ENCODE data around the gene POMT2. TPM values are rescaled to one million over a fixed set of nuclear protein-coding genes. Genes with fewer than 3 reads are reported as not detected.
"Not testable (repeated sequence)": the region's sequence is repeated elsewhere in the genome, so short reads cannot be mapped to it uniquely, and the experiment has no call there.

Gene POMT2
- total RNA-seq, 2 donors from 2014 or later: 9.7 to 11.5 TPM

GRCh38 chr14:77343662-77344061 is 23.0 kb upstream of the POMT2 start:
- H3K4me1 ChIP-seq: no peaks in the 10 kb centered on the region
- no peak for DNase-seq (ENCODE audit: low spot score)
- no peak overlapping the region for H3K4me3 ChIP-seq
- no peaks in the 10 kb centered on the region for H3K27me3 ChIP-seq
- H3K27ac ChIP-seq: no peak overlapping the region
- TF ChIP-seq, protein P1, sequence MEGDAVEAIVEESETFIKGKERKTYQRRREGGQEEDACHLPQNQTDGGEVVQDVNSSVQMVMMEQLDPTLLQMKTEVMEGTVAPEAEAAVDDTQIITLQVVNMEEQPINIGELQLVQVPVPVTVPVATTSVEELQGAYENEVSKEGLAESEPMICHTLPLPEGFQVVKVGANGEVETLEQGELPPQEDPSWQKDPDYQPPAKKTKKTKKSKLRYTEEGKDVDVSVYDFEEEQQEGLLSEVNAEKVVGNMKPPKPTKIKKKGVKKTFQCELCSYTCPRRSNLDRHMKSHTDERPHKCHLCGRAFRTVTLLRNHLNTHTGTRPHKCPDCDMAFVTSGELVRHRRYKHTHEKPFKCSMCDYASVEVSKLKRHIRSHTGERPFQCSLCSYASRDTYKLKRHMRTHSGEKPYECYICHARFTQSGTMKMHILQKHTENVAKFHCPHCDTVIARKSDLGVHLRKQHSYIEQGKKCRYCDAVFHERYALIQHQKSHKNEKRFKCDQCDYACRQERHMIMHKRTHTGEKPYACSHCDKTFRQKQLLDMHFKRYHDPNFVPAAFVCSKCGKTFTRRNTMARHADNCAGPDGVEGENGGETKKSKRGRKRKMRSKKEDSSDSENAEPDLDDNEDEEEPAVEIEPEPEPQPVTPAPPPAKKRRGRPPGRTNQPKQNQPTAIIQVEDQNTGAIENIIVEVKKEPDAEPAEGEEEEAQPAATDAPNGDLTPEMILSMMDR (IDR thresholded peaks at IDR 0.05): no peak
- H3K36me3 ChIP-seq: peaks cover 34% of the 10 kb centered on the region
- H3K9me3 ChIP-seq: no peaks in the 10 kb centered on the region

DNA sequence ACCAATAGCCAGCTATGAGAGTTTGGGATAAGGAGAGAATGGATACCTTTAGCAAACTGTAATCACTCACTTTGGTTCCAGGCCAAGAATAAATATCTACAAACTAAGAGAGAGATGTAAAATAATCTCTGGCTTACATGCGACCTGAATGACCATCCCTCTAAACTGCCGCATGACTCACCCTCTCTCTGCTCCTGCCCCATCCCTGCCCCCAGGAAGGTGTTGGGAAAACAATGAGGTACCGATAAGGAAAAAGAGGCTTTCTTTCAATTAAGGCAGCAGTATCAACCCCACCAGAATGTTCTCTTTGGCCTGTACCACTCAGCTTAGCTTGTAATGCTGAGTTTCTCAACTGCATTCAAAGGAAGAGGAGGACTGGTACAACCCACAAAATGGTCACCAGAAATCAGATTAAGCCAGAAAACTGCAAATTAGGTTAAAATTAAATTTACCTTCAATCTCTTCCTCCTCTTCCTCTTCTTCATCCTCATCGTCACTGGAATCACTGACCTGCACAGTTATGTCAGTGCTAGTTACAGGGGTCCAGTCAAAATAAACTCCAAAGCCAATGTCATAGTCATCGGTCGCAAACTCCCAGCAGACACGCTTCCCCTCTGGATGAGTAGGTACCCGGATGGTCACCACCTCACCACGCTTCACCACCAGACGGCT is 22.2 kb upstream of the POMT2 start:
- no peak overlapping the region for H3K4me3 ChIP-seq
- H3K9me3 ChIP-seq: no peaks in the 10 kb centered on the region
- H3K4me1 ChIP-seq: no peaks in the 10 kb centered on the region
- no peak for DNase-seq (ENCODE audit: low spot score)
- TF ChIP-seq, protein P1 (IDR thresholded peaks at IDR 0.05): no peak
- no peak overlapping the region for H3K27ac ChIP-seq
- H3K36me3 ChIP-seq: peaks cover 34% of the 10 kb centered on the region
- no peaks in the 10 kb centered on the region for H3K27me3 ChIP-seq

GRCh38 chr14:77340389-77340788 is 19.7 kb upstream of the POMT2 start:
- no peak for DNase-seq (ENCODE audit: low spot score)
- Histone ChIP-seq H3K27me3 (no peaks in the 10 kb centered on the region), H3K4me1 (no peaks in the 10 kb centered on the region), H3K9me3 (no peaks in the 10 kb centered on the region), H3K4me3 (no peak overlapping the region), H3K27ac (no peak overlapping the region), H3K36me3 (peaks cover 34% of the 10 kb centered on the region)
- TF ChIP-seq, protein P1 (IDR thresholded peaks at IDR 0.05): no peak

DNA sequence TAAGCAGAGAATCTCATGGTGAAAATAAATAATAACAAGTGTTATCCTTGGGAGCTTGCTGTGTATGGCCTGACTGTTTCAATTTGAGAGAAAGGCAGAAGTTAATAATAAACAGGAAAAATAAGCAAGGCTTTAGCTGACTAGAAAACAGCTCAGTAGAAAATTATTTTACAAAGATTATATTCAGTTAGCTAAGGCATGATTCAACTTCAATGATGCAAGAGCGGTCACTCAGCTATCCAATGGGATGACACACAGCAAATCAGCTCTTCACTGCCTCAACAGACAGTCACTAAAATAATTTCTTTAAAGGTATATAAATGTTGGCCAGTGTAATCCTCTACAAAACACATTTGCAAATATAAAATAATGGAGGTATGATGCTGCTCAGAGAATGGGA is 18.7 kb upstream of the POMT2 start:
- TF ChIP-seq, protein P1 (IDR thresholded peaks at IDR 0.05): no peak
- Histone ChIP-seq H3K36me3 (peaks cover 34% of the 10 kb centered on the region), H3K4me3 (no peak overlapping the region), H3K9me3 (no peaks in the 10 kb centered on the region), H3K4me1 (no peaks in the 10 kb centered on the region), H3K27ac (no peak overlapping the region), H3K27me3 (no peaks in the 10 kb centered on the region)
- DNase-seq (ENCODE audit: low spot score): no peak

GRCh38 chr14:77338302-77338701 is 17.6 kb upstream of the POMT2 start:
- Histone ChIP-seq H3K36me3 (peaks cover 30% of the 10 kb centered on the region), H3K9me3 (no peaks in the 10 kb centered on the region), H3K27ac (no peak overlapping the region), H3K4me3 (no peak overlapping the region), H3K27me3 (no peaks in the 10 kb centered on the region), H3K4me1 (no peaks in the 10 kb centered on the region)
- TF ChIP-seq, protein P1 (IDR thresholded peaks at IDR 0.05): no peak
- DNase-seq (ENCODE audit: low spot score): no peak

- Histone ChIP-seq H3K4me1 (no peaks in the 10 kb centered on the region), H3K4me3 (no peak overlapping the region), H3K27ac (no peak overlapping the region), H3K36me3 (peaks cover 26% of the 10 kb centered on the region), H3K27me3 (no peaks in the 10 kb centered on the region), H3K9me3 (no peaks in the 10 kb centered on the region)
- TF ChIP-seq, protein P1 (IDR thresholded peaks at IDR 0.05): no peak
- no peak for DNase-seq (ENCODE audit: low spot score)
Measured at GRCh38 chr14:77337880-77338279, 17.2 kb upstream of the POMT2 start.

DNA sequence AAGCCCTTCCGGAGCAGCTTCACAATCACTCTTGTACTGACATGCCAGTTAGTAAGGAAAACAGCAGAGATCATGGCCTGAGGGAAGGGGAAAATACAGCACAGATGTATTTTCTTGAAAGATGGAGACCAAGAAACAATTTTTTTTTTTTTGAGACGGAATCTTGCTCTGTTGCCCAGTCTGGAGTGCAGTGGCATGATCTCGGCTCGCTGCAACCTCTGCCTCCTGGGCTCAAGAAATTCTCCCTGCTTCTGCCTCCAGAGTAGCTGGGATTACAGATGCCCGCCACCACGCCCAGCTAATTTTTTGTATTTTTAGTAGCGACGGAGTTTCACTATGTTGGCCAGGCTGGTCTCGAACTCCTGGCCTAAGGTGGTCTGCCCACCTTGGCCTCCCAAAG is 16.6 kb upstream of the POMT2 start:
- H3K36me3 ChIP-seq: peaks cover 20% of the 10 kb centered on the region
- not testable (repeated sequence) for H3K27me3 ChIP-seq; H3K4me3 ChIP-seq; H3K4me1 ChIP-seq; DNase-seq (ENCODE audit: low spot score); H3K27ac ChIP-seq; H3K9me3 ChIP-seq

Measured in right atrium auricular region (tissue), 2 donors.